HG03521 (cell line): ENCODE data around the gene IGFBP5.

Experiments used
- ATAC-seq: cut with Tn5 transposase; IDR thresholded peaks from one replicate; pipeline ENCODE4 v1.9.1; 2021; ENCODE audit warnings: mild to moderate bottlenecking, moderate library complexity; ENCODE audit not compliant: unreplicated experiment

The IGFBP5 gene

DNA sequence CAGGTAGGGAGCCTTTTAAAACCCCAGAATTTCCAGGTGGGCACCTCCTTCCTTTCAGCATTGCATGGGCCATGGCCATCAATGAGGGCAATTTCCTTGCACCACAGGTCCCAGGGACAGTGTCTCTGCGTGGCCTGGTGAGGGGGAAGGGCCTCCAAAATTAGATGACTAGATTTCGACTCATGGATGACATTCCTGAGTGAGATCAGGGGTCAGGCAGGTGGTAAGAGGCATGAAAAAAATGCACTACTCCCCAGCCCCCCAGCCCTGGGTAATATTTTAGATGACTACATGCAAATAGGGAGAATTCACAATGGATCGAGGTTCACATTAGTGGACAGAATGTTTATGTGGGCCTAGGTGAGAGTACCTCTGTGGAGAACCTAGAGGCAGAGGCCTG, 19.0 kb upstream of the IGFBP5 start:
- ATAC-seq = no peak

DNA sequence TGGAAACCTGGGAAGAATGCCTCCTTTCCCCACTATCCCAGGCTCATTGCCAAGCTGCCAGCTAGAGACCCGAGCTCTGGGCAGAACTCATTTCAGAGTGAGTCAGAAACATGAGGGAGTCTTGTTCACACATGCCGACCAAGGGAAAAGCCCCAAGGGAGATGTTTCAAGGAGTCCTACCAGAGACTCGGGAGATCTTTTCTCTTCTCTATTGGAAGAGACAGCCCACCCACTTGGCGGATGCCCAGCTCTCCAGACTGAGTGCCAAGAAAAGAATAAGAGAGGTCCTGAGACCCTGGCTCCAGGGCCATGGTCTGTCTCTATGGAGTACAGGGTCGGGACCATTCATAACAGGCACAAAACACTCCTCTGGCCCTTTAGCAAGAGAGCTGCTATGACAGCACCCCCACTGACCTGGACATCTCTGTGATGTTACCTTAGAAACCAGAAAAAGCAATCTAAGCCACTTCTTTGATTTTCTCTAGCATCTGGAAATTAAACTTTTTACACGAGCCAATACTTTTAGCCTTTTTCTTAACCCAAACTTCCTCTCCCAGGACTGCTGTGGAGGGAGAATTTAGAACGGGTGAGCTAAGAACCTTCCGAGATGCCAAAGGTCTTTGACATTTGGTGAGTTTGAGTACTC, 18.5 kb upstream of the IGFBP5 start:
- ATAC-seq = no peak

DNA sequence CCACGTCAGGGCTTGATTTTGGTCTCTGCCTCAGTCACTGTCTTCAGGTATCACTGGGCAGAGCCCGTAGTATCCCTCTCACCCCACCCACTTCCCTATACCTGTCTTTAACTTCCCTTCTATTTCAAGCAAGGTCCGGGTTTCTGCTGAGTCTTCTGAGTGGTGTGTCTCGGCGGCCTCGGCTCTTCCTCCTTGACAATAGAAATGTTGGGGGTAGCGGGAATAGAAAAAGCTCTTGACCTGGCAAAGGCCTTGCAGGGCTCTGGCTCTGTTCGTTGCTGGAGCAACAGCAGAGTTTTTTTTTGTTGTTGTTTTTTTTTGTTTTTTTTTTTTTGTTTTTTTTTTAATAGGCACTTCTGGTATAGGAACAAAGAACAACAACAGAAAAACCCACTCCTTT, 16.0 kb upstream of the IGFBP5 start:
- no peak for ATAC-seq

DNA sequence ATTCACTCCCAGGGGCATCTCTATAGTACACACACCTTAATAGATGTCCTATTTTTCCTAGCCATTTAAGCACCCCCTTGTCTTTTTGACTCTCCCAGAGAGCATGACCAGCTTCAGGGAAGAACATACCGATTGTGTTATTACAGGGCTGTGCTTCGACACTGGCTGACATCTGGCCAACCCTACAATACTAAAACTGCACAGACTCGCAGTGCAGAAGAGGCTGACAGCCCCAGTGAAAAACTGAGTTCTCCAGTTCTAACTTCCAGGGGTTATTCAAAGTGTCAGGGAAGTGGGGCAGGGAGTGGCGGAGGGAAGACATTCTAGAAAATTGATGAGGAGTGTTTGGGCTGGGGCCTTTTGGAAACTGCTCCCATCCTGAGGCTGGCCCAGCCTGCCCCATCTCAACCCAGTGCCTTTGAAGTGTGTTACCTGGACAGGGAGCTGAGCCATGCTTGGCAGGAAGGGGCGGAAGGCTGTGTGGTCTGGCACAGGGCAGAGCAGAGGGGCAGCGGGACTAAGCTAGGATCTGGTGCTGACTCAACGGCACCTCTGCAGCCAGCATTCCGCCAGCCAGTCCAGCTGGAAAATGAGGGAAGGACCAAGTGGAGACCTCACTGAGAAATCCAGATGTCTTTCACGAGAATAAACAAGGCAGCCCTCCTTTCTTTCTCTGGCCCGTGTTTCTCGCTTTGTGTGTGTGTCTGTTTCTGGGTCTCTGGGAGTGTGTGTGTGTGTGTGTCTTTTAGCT, 15.4 kb upstream of the IGFBP5 start:
- ATAC-seq = no peak

DNA sequence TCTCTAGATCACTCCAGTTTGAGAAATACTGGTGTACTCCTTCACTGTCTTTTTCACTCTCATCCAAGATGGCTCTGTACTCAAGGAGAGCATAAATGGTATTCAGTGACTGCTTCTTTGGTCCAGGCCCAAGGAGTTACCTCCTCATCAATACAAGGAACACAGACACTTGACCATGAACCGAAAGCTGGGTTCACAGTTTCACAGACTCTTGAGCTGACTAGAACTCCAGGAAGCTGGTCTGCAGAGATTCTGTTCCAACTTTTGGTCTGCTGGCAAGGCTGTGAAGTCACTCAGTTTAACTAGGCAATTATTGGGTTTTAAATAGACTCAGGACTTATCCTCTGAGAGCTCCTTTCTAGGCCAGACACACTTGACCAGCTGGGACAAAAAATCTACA, 7.4 kb upstream of the IGFBP5 start:
- ATAC-seq = no peak

DNA sequence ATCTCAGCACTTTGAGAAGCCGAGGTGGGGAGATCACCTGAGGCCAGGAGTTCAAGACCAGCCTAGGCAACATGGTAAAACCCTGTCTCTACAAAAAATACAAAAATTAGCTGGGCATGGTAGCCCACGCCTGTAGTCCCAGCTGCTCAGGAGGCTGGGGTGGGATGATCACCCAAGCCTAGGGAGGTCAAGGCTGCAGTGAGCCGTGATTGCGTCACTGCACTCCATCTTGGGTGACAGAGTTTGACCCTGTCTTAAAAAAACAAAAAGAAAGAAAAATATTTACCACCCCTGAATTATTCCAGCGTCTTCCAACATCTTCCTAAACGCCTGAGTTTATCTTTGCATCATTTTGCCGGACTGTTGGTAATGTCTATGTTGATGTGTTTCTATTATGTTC, 6.2 kb upstream of the IGFBP5 start:
- no peak for ATAC-seq

- no peak for ATAC-seq
Measured at GRCh38 chr2:216700781-216701180, 5.4 kb upstream of the IGFBP5 start.

DNA sequence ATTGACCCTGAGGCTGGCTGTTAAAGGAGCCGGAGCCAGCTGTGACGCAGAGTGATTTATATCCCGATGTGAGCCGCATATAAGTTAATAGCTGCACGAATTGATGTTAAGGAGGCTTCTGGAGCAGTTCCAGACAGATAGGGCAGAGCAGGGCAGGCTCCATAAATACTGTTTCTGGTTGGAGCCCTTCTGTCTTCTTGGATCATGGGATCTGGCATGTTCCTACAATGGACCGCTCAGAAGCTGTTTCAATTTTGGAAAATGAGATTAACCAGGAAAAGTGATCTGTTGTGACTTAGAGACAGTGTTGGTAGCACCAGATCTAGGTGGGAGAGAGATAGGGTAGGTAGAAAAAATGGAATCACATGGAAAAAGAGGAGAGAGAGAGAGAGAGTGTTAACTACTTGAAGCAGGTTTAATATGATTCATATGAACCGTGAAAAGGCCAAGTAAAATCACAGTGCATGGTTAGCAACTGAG, 4.8 kb upstream of the IGFBP5 start:
- no peak for ATAC-seq

GRCh38 chr2:216698895-216699294, 3.5 kb upstream of the IGFBP5 start:
- peak; percentile 59 for ATAC-seq

DNA sequence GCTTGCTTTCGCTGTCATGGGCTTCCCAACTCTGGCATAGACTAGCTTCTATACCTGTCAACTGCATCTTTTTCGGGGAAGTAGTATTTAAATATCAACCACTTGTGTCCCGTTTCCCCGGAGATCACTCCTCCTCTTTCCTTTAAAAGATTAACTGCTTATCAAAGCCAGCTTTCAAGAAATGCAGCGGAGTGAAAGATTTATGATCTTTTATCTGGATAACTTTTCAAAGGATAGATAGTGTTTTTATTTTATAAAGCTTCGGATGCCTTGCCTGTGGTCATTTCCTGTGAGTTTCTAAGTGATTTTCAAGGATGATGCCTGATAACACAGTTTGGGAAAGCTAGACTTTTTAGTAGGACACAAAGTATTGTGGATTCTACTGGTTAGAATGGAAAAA, 2.9 kb upstream of the IGFBP5 start:
- no peak for ATAC-seq

GRCh38 chr2:216696751-216697560, 1.6 kb upstream of the IGFBP5 start:
- ATAC-seq = no peak

DNA sequence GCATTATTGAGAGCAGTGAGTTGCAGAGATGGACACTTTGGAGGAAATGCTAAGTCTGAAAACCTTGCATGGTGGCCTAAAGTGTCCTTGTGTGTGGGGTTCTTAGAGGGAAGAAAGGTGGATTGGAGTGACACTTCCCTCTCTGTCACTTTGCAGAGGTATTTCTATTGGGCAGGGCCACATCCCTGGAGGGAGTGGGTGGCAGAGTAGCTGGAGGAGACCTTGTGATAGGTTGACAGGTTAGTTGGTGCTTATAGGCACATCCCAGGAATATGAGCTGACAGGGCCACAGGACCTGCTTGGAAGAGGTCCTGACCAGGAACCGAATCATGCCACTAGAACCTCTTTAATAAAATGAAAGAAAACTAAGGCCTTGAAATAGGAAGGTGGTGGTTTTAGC, 972 bp upstream of the IGFBP5 start:
- ATAC-seq = no peak

- ATAC-seq = no peak
Measured at GRCh38 chr2:216694826-216695217, 527 bp downstream of the IGFBP5 start.

- no peak for ATAC-seq
Measured at GRCh38 chr2:216694082-216694825, 1.1 kb downstream of the IGFBP5 start.

- no peak for ATAC-seq
Measured at GRCh38 chr2:216693414-216694080, 1.8 kb downstream of the IGFBP5 start.

DNA sequence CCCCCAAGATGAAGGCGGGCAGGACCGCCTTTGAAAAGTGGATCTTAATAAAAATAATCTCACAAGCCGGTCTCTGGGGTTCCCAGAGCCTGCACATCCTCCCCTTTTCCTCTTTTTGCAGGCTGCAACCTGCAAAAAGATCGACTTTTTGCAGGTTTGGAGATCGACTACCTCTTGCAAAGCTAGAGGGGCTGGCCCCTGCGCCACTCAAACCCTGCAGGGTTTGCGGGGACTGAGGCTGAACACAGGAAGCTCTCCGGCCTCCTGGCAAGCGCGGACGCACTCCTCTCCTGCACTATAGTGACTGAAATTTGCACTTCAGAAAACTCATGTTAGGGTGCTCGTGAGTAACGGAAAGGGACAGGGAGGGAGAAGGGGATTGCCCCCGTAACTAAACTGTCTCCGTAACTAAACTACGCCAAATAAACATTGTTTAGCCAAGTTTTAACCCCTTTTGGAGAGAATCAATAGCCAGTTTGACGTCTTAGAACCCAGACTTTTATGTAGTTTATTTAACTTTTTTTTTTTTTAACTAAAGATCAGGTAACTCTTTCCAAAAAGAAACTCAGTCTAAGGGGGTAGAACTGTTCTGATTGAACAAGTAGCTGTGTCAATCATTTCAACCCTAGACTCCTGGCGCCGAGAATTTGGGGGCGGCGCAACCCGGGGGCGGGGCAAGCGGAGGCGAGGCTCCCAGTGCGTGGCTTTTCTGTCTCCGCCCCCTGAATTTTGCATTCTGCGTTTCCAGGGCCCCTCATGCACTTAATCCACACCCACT, 2.5 kb downstream of the IGFBP5 start:
- ATAC-seq = no peak

- no peak for ATAC-seq
Measured at GRCh38 chr2:216690853-216691741, 4.3 kb downstream of the IGFBP5 start.

DNA sequence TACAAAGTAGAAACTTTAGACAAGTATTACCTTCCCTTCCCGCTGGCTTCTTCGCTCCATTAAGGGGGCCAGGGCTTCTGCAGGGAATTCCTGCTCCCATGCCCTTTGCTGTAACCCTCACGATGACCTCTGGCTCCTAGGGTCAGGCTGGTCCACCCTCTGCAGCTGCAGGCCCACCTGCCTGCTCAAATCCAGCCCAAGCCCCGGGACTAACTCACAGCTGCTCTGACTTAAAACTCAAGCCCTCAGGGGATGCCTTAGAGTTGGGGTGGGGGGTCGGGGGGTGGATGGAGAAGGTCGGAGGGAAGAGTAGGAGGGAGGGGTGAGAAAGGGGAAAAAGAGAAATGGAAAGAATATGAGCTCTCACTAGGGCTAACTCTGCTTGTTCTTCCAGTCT, 4.9 kb downstream of the IGFBP5 start:
- no peak for ATAC-seq

GRCh38 chr2:216689397-216689796, 6.0 kb downstream of the IGFBP5 start:
- no peak for ATAC-seq
